Stromal cell of bone marrow (primary cell): ENCODE data around the gene AGAP9.
"Not testable (repeated sequence)": the region's sequence is repeated elsewhere in the genome, so short reads cannot be mapped to it uniquely, and the experiment has no call there.

Experiments used
- DNase-seq: peaks from one replicate; pipeline ENCODE4 v3.0.0-alpha.2; 2012; ENCODE audit warnings: low read depth

The AGAP9 gene

GRCh38 chr10:47457528-47457820 is 66.0 kb downstream of the AGAP9 start:
- no peak for DNase-seq

GRCh38 chr10:47456794-47457527 is 66.5 kb downstream of the AGAP9 start:
- no peak for DNase-seq

- no peak for DNase-seq
Measured at GRCh38 chr10:47456079-47456785, 67.2 kb downstream of the AGAP9 start.

GRCh38 chr10:47455350-47456078 is 67.9 kb downstream of the AGAP9 start:
- DNase-seq, result not testable (repeated sequence)

- DNase-seq, result no peak
Measured at GRCh38 chr10:47454780-47455058, 68.7 kb downstream of the AGAP9 start.

- DNase-seq, result no peak
Measured at GRCh38 chr10:47454008-47454779, 69.2 kb downstream of the AGAP9 start.

- DNase-seq, result no peak
Measured at GRCh38 chr10:47453141-47454007, 70.1 kb downstream of the AGAP9 start.

- no peak for DNase-seq
Measured at GRCh38 chr10:47452495-47453140, 70.8 kb downstream of the AGAP9 start.

GRCh38 chr10:47451998-47452494 is 71.4 kb downstream of the AGAP9 start:
- no peak for DNase-seq
